HCT116 (cell line): Measurements from ENCODE around the gene NRP1. TPM values are rescaled to one million over a fixed set of nuclear protein-coding genes. Genes with fewer than 3 reads are reported as not detected.

Experiments used
- ATAC-seq: fragments of 200-7000 bp; cut with Tn5 transposase; 2 replicates; pipeline ENCODE4 v1.9.1; 2020; ENCODE audit warnings: mild to moderate bottlenecking, moderate library complexity
- BruUV-seq: library from RNA; stranded (reverse); fragments of 400-500 nt; replicated peaks from 2 replicates; lab custom pipeline; 2021; lab: Mats Ljungman, UMichigan
- CTCF ChIA-PET: fragments of 300-600 bp; sonication (Branson Sonifier 250); formaldehyde crosslinking; loops from one replicate; lab custom pipeline; 2021; ENCODE audit warnings: antibody characterized with exemption; lab: Charles Lee
- POLR2A ChIA-PET: fragments of 300-600, 350-600 bp; sonication (Branson Sonifier 250); formaldehyde crosslinking; loops from one replicate; lab custom pipeline; 2021; ENCODE audit warnings: antibody characterized with exemption; lab: Charles Lee
- RAD21 ChIA-PET, 2 experiments: fragments of 300-600 bp; sonication (Branson Sonifier 250); formaldehyde crosslinking; loops; one replicate each; lab custom pipeline; 2023; ENCODE audit warnings: low total read pairs in 2 of 2; ENCODE audit not compliant: uncharacterized antibody in 2 of 2, unreplicated experiment in 2 of 2, low non-redundant PET in 1 of 2; lab: Charles Lee
- DNase-seq: peaks from one replicate; pipeline ENCODE4 v3.0.0-alpha.2; 2010; ENCODE audit warnings: low read depth, low spot score
- H2AFZ ChIP-seq: fragments of 200-600 bp; shearing (Covaris generic), sonication (generic); 2 replicates; pipeline ENCODE4 v1.6.1; 2017; ENCODE audit warnings: low read depth, mixed run types, mixed read lengths, antibody characterized with exemption, low read length; ENCODE audit not compliant: poor library complexity, severe bottlenecking
- H3K27ac ChIP-seq: 2 replicates; pipeline ENCODE4 v1.5.1; 2012; ENCODE audit warnings: low read depth, low read length
- H3K27me3 ChIP-seq: fragments of 200-600 bp; sonication (generic); 2 replicates; pipeline ENCODE4 v1.6.1; 2016; ENCODE audit warnings: mixed run types, low read length, mixed read lengths; ENCODE audit not compliant: insufficient read depth
- H3K36me3 ChIP-seq, 2 experiments: fragments of 200-500 bp in 1 of 2; fragments of 200-600 bp in 1 of 2; sonication (Bioruptor generic) in 1 of 2; sonication (generic) in 1 of 2; 2 replicates each; pipeline versions ENCODE4 v1.5.1 to v1.6.1; 2014 to 2016; ENCODE audit warnings: low read length in 2 of 2, inconsistent platforms in 1 of 2, mixed read lengths in 1 of 2, mixed run types in 1 of 2; ENCODE audit not compliant: insufficient read depth in 2 of 2, control insufficient read depth in 1 of 2
- H3K4me1 ChIP-seq, 2 experiments: fragments of 200-600 bp in 1 of 2; sonication (generic) in 1 of 2; 2 replicates each; pipeline versions ENCODE4 v1.5.1 to v1.6.1; 2012 to 2017; ENCODE audit warnings: low read length in 2 of 2, inconsistent platforms in 1 of 2, mild to moderate bottlenecking in 1 of 2, mixed read lengths in 1 of 2, mixed run types in 1 of 2, moderate library complexity in 1 of 2; ENCODE audit not compliant: insufficient read depth in 2 of 2, control insufficient read depth in 1 of 2
- H3K4me2 ChIP-seq: fragments of 200-600 bp; sonication (generic); 2 replicates; pipeline ENCODE4 v1.6.1; 2017; ENCODE audit warnings: mixed run types, low read length, mixed read lengths
- H3K4me3 ChIP-seq, 2 experiments: fragments of 200-600 bp in 1 of 2; sonication (generic) in 1 of 2; replicated peaks in 1 of 2; 2 replicates each; pipeline ENCODE4 v1.5.1; 2011 to 2016; ENCODE audit warnings: low read length in 2 of 2, control low read depth in 1 of 2, low read depth in 1 of 2, mild to moderate bottlenecking in 1 of 2, mixed read lengths in 1 of 2, mixed run types in 1 of 2
- H3K79me2 ChIP-seq: fragments of 200-600 bp; sonication (generic); 2 replicates; pipeline ENCODE4 v1.6.1; 2017; ENCODE audit warnings: mild to moderate bottlenecking, mixed run types, low read length, moderate library complexity, mixed read lengths; ENCODE audit not compliant: insufficient read depth
- H3K9ac ChIP-seq: fragments of 200-600 bp; sonication (generic); 2 replicates; pipeline ENCODE4 v1.6.1; 2016; ENCODE audit warnings: low read length, mixed read lengths
- H3K9me2 ChIP-seq: fragments of 200-600 bp; sonication (generic), shearing (Covaris generic); 2 replicates; pipeline ENCODE4 v1.6.1; 2017; ENCODE audit warnings: mixed run types, mild to moderate bottlenecking, moderate library complexity; ENCODE audit not compliant: insufficient read depth
- H3K9me3 ChIP-seq, 2 experiments: fragments of 200-500 bp in 1 of 2; fragments of 200-600 bp in 1 of 2; sonication (Bioruptor generic) in 1 of 2; sonication (generic) in 1 of 2; 2 replicates each; pipeline ENCODE4 v1.6.1; 2014 to 2017; ENCODE audit warnings: low read length in 2 of 2, mixed read lengths in 2 of 2, inconsistent platforms in 1 of 2, low read depth in 1 of 2, mild to moderate bottlenecking in 1 of 2, mixed run types in 1 of 2, moderate library complexity in 1 of 2; ENCODE audit not compliant: control insufficient read depth in 1 of 2, insufficient read depth in 1 of 2
- H4K20me1 ChIP-seq: fragments of 200-600 bp; sonication (generic), shearing (Covaris generic); 2 replicates; pipeline ENCODE4 v1.6.1; 2017; ENCODE audit warnings: mixed run types, mild to moderate bottlenecking, moderate library complexity; ENCODE audit not compliant: insufficient read depth
- CBX3 ChIP-seq: IDR thresholded peaks from 2 replicates; pipeline ENCODE4 v1.6.1; 2012; ENCODE audit warnings: low read depth
- CEBPB ChIP-seq: IDR thresholded peaks from 2 replicates; pipeline ENCODE4 v1.6.1; 2012; ENCODE audit warnings: low read depth
- CTCF ChIP-seq, 3 experiments: fragments of 200-600 bp in 1 of 3; sonication (generic) in 1 of 3; IDR thresholded peaks in 2 of 3; conservative IDR thresholded peaks in 1 of 3; 2 replicates each; pipeline ENCODE4 v1.5.1; 2012 to 2017; ENCODE audit warnings: low read depth in 2 of 3, low read length in 2 of 3, antibody characterized with exemption in 1 of 3, borderline replicate concordance in 1 of 3, control low read depth in 1 of 3, mild to moderate bottlenecking in 1 of 3, mixed read lengths in 1 of 3, mixed run types in 1 of 3, moderate library complexity in 1 of 3; ENCODE audit not compliant: insufficient read depth in 1 of 3
- EGR1 ChIP-seq: IDR thresholded peaks from 2 replicates; pipeline ENCODE4 v1.6.1; 2012; ENCODE audit warnings: low read depth
- ELF1 ChIP-seq: IDR thresholded peaks from 2 replicates; pipeline ENCODE4 v1.6.1; 2012; ENCODE audit warnings: low read depth, borderline replicate concordance
- EZH2 ChIP-seq: fragments of 200-600 bp; sonication (generic); IDR thresholded peaks from 2 replicates; pipeline ENCODE4 v1.6.1; 2017; ENCODE audit warnings: antibody characterized with exemption, mixed run types
- FOSL1 ChIP-seq: IDR thresholded peaks from 2 replicates; pipeline ENCODE4 v1.6.1; 2012; ENCODE audit warnings: low read depth
- JUND ChIP-seq: IDR thresholded peaks from 2 replicates; pipeline ENCODE4 v1.6.1; 2012
- POLR2AphosphoS5 ChIP-seq: IDR thresholded peaks from 2 replicates; pipeline ENCODE4 v1.6.1; 2011; ENCODE audit warnings: mild to moderate bottlenecking, low read depth, low read length, moderate library complexity
- SIN3A ChIP-seq: IDR thresholded peaks from 2 replicates; pipeline ENCODE4 v1.6.1; 2012; ENCODE audit warnings: low read depth
- SRF ChIP-seq: IDR thresholded peaks from 2 replicates; pipeline ENCODE4 v1.6.1; 2012; ENCODE audit warnings: low read depth
- TCF7L2 ChIP-seq: IDR thresholded peaks from 2 replicates; pipeline ENCODE4 v1.7.0; 2011; ENCODE audit warnings: borderline replicate concordance, inconsistent platforms; ENCODE audit not compliant: insufficient read depth, insufficient read length; ENCODE audit errors: extremely low read depth
- YY1 ChIP-seq: IDR thresholded peaks from 2 replicates; pipeline ENCODE4 v1.6.1; 2011; ENCODE audit warnings: low read length, low read depth, moderate library complexity, mild to moderate bottlenecking; ENCODE audit not compliant: insufficient replicate concordance; ENCODE audit errors: extremely low read depth
- ZFX ChIP-seq: fragments of 450-650 bp; IDR thresholded peaks from 2 replicates; pipeline ENCODE4 v1.6.1; 2017
- ZNF274 ChIP-seq: fragments of 200-500 bp; sonication (Bioruptor generic); IDR thresholded peaks from 2 replicates; pipeline ENCODE4 v1.6.1; 2014; ENCODE audit warnings: mild to moderate bottlenecking, low read depth, low read length, inconsistent platforms
- intact Hi-C: fragments of 100-400 bp; cut with micrococcal nuclease; formaldehyde crosslinking; loops from 2 replicates; pipeline ENCODE4 v1.10.0; 2022
- total RNA-seq: library from RNA; stranded (reverse); gene quantifications from one replicate; pipeline ENCODE4 v1.2.1, GENCODE V29; 2021; ENCODE audit not compliant: unreplicated experiment
- TF ChIP-seq, protein P1 (sequence below): IDR thresholded peaks from 2 replicates; pipeline ENCODE4 v1.6.1; 2012
- TF ChIP-seq, protein P2 (sequence below): IDR thresholded peaks from 2 replicates; pipeline ENCODE4 v1.6.1; 2012; ENCODE audit warnings: low read depth
- TF ChIP-seq, protein P3 (sequence below): IDR thresholded peaks from 2 replicates; pipeline ENCODE4 v1.6.1; 2011; ENCODE audit warnings: mild to moderate bottlenecking, low read length, moderate library complexity; ENCODE audit not compliant: insufficient replicate concordance; ENCODE audit errors: extremely low read depth
- TF ChIP-seq, protein P4 (sequence below): IDR thresholded peaks from 2 replicates; pipeline ENCODE4 v1.6.1; 2012

The NRP1 gene
- total RNA-seq, 1 experiment from 2014 or later, result 3.8 TPM

- no peaks in the 10 kb centered on the region for H3K4me1 ChIP-seq
- no peaks in the 10 kb centered on the region for H3K9me3 ChIP-seq
- TF ChIP-seq CBX3 (no peak), CTCF (IDR thresholded peaks at IDR 0.05 in 2 of 3, conservative IDR thresholded peaks at IDR 0.05 in 1 of 3; ENCODE audit: borderline replicate concordance in 1 of 3, insufficient read depth in 1 of 3, low read depth in 2 of 3, low read length in 2 of 3) (no peak), POLR2AphosphoS5 (no peak), FOSL1 (no peak), EGR1 (no peak), CEBPB (no peak), SIN3A (no peak), YY1 (no peak), ELF1 (no peak), TCF7L2 (no peak), ZNF274 (no peak), ZFX (no peak), JUND (no peak), EZH2 (no peak), SRF (no peak)
- TF ChIP-seq, protein P1, sequence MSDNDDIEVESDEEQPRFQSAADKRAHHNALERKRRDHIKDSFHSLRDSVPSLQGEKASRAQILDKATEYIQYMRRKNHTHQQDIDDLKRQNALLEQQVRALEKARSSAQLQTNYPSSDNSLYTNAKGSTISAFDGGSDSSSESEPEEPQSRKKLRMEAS, result no peak
- TF ChIP-seq, protein P2, sequence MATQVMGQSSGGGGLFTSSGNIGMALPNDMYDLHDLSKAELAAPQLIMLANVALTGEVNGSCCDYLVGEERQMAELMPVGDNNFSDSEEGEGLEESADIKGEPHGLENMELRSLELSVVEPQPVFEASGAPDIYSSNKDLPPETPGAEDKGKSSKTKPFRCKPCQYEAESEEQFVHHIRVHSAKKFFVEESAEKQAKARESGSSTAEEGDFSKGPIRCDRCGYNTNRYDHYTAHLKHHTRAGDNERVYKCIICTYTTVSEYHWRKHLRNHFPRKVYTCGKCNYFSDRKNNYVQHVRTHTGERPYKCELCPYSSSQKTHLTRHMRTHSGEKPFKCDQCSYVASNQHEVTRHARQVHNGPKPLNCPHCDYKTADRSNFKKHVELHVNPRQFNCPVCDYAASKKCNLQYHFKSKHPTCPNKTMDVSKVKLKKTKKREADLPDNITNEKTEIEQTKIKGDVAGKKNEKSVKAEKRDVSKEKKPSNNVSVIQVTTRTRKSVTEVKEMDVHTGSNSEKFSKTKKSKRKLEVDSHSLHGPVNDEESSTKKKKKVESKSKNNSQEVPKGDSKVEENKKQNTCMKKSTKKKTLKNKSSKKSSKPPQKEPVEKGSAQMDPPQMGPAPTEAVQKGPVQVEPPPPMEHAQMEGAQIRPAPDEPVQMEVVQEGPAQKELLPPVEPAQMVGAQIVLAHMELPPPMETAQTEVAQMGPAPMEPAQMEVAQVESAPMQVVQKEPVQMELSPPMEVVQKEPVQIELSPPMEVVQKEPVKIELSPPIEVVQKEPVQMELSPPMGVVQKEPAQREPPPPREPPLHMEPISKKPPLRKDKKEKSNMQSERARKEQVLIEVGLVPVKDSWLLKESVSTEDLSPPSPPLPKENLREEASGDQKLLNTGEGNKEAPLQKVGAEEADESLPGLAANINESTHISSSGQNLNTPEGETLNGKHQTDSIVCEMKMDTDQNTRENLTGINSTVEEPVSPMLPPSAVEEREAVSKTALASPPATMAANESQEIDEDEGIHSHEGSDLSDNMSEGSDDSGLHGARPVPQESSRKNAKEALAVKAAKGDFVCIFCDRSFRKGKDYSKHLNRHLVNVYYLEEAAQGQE, result no peak
- TF ChIP-seq, protein P3, sequence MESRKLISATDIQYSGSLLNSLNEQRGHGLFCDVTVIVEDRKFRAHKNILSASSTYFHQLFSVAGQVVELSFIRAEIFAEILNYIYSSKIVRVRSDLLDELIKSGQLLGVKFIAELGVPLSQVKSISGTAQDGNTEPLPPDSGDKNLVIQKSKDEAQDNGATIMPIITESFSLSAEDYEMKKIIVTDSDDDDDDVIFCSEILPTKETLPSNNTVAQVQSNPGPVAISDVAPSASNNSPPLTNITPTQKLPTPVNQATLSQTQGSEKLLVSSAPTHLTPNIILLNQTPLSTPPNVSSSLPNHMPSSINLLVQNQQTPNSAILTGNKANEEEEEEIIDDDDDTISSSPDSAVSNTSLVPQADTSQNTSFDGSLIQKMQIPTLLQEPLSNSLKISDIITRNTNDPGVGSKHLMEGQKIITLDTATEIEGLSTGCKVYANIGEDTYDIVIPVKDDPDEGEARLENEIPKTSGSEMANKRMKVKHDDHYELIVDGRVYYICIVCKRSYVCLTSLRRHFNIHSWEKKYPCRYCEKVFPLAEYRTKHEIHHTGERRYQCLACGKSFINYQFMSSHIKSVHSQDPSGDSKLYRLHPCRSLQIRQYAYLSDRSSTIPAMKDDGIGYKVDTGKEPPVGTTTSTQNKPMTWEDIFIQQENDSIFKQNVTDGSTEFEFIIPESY, result no peak
- TF ChIP-seq, protein P4, sequence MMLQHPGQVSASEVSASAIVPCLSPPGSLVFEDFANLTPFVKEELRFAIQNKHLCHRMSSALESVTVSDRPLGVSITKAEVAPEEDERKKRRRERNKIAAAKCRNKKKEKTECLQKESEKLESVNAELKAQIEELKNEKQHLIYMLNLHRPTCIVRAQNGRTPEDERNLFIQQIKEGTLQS, result no peak
- no peaks in the 10 kb centered on the region for H3K79me2 ChIP-seq
- H3K9ac ChIP-seq, result no peak overlapping the region
- no peaks in the 10 kb centered on the region for H3K36me3 ChIP-seq
- H3K4me2 ChIP-seq, result no peak overlapping the region
- BruUV-seq, result no TSS peak
- no peaks in the 10 kb centered on the region for H3K27me3 ChIP-seq
- DNase-seq (no peak), ATAC-seq (no peak)
- no peak overlapping the region for H3K4me3 ChIP-seq
- no peaks in the 10 kb centered on the region for H4K20me1 ChIP-seq
- no peaks in the 10 kb centered on the region for H3K9me2 ChIP-seq
- intact Hi-C loops, result no loop called here
- no peak overlapping the region for H2AFZ ChIP-seq
- no peak overlapping the region for H3K27ac ChIP-seq
- ChIA-PET RAD21 (no interaction called here), POLR2A (no interaction called here), CTCF (no interaction called here)
Measured at GRCh38 chr10:33284945-33285344, 49.5 kb downstream of the NRP1 start.
